WTC11 (cell line): ENCODE data around the gene SNRPF. TPM values are rescaled to one million over a fixed set of nuclear protein-coding genes. Genes with fewer than 3 reads are reported as not detected.
A peak's percentile ranks its signal among the peaks of the same experiment; 100 is the strongest.

ENCODE experiments used
- AFF4 ChIP-seq: sonication (generic); formaldehyde crosslinking; IDR thresholded peaks from 2 replicates; pipeline ENCODE4 v1.8.1; 2023; ENCODE audit warnings: mild to moderate bottlenecking, missing genetic modification reagents, borderline replicate concordance
- ATF1 ChIP-seq: sonication (generic); formaldehyde crosslinking; IDR thresholded peaks from 2 replicates; pipeline ENCODE4 v1.8.1; 2023; ENCODE audit warnings: mild to moderate bottlenecking, moderate library complexity, missing genetic modification reagents
- CTCF ChIP-seq: fragments of 200-600 bp; IDR thresholded peaks from 2 replicates; pipeline ENCODE4 v1.8.0; 2022; ENCODE audit warnings: antibody characterized with exemption
- E2F1 ChIP-seq: sonication (generic); formaldehyde crosslinking; IDR thresholded peaks from 2 replicates; pipeline ENCODE4 v1.8.0; 2022; ENCODE audit warnings: mild to moderate bottlenecking, missing genetic modification reagents
- ERG ChIP-seq: fragments of 250-450 bp; sonication (Bioruptor Pico); IDR thresholded peaks from 2 replicates; pipeline ENCODE4 v1.8.0; 2021; ENCODE audit warnings: mild to moderate bottlenecking
- ESRRA ChIP-seq: sonication (generic); formaldehyde crosslinking; IDR thresholded peaks from 2 replicates; pipeline ENCODE4 v1.8.1; 2022; ENCODE audit warnings: mild to moderate bottlenecking, missing genetic modification reagents, borderline replicate concordance
- FOXJ3 ChIP-seq: sonication (generic); formaldehyde crosslinking; IDR thresholded peaks from 2 replicates; pipeline ENCODE4 v1.9.0; 2021; ENCODE audit warnings: missing genetic modification reagents, mild to moderate bottlenecking, borderline replicate concordance
- FOXP1 ChIP-seq: sonication (generic); formaldehyde crosslinking; IDR thresholded peaks from 2 replicates; pipeline ENCODE4 v1.8.0; 2022; ENCODE audit warnings: missing genetic modification reagents, mild to moderate bottlenecking, moderate library complexity, borderline replicate concordance
- HMGA2 ChIP-seq: fragments of 250-450 bp; sonication (Bioruptor Pico); IDR thresholded peaks from 2 replicates; pipeline ENCODE4 v1.4.0; 2021; ENCODE audit warnings: mild to moderate bottlenecking, moderate library complexity
- PRDM15 ChIP-seq: sonication (generic); formaldehyde crosslinking; IDR thresholded peaks from 2 replicates; pipeline ENCODE4 v1.8.0; 2022; ENCODE audit warnings: missing genetic modification reagents
- RORB ChIP-seq: fragments of 250-450 bp; sonication (Bioruptor Pico); IDR thresholded peaks from 2 replicates; pipeline ENCODE4 v1.9.0; 2021; ENCODE audit warnings: mild to moderate bottlenecking
- SMAD3 ChIP-seq: sonication (generic); formaldehyde crosslinking; IDR thresholded peaks from 2 replicates; pipeline ENCODE4 v1.8.0; 2022; ENCODE audit warnings: missing genetic modification reagents, mild to moderate bottlenecking, borderline replicate concordance
- SMAD4 ChIP-seq: sonication (generic); formaldehyde crosslinking; IDR thresholded peaks from 2 replicates; pipeline ENCODE4 v1.8.0; 2022; ENCODE audit warnings: mild to moderate bottlenecking, missing genetic modification reagents
- TCF7 ChIP-seq: sonication (generic); formaldehyde crosslinking; IDR thresholded peaks from 2 replicates; pipeline ENCODE4 v1.8.0; 2022; ENCODE audit warnings: mild to moderate bottlenecking, low read depth, missing genetic modification reagents, moderate library complexity
- TP53 ChIP-seq: sonication (generic); formaldehyde crosslinking; IDR thresholded peaks from 2 replicates; pipeline ENCODE4 v1.8.1; 2023; ENCODE audit warnings: mild to moderate bottlenecking, missing genetic modification reagents
- ZBTB43 ChIP-seq: sonication (generic); formaldehyde crosslinking; IDR thresholded peaks from 2 replicates; pipeline ENCODE4 v1.8.1; 2023; ENCODE audit warnings: mild to moderate bottlenecking, missing genetic modification reagents
- ZNF138 ChIP-seq: sonication (generic); formaldehyde crosslinking; conservative IDR thresholded peaks from 2 replicates; pipeline ENCODE4 v1.8.1; 2022; ENCODE audit warnings: mild to moderate bottlenecking, moderate library complexity, missing genetic modification reagents
- ZNF232 ChIP-seq: sonication (generic); formaldehyde crosslinking; IDR thresholded peaks from 2 replicates; pipeline ENCODE4 v1.8.0; 2022; ENCODE audit warnings: mild to moderate bottlenecking, missing genetic modification reagents
- ZNF423 ChIP-seq: fragments of 250-450 bp; sonication (Bioruptor Pico); IDR thresholded peaks from 2 replicates; pipeline ENCODE4 v2.1.2; 2022; ENCODE audit warnings: mild to moderate bottlenecking, moderate library complexity
- ZNF512 ChIP-seq: sonication (generic); formaldehyde crosslinking; IDR thresholded peaks from 2 replicates; pipeline ENCODE4 v1.8.1; 2022; ENCODE audit warnings: missing genetic modification reagents, borderline replicate concordance
- ZSCAN18 ChIP-seq: fragments of 250-450 bp; sonication (Bioruptor Pico); IDR thresholded peaks from 2 replicates; pipeline ENCODE4 v2.1.2; 2022; ENCODE audit warnings: mild to moderate bottlenecking, moderate library complexity
- total RNA-seq: library from RNA; stranded (reverse); gene quantifications from 3 replicates; pipeline ENCODE4 v1.2.3, GENCODE V29; 2021

Gene SNRPF
- total RNA-seq, 1 experiment from 2014 or later = 75.8 TPM

GRCh38 chr12:95858451-95859343, at the start of gene SNRPF (continued):
- TF ChIP-seq PRDM15 (CRISPR knock-in tag) (peak; percentile 69), ZNF423 (CRISPR knock-in tag) (no peak), ERG (no peak), ZSCAN18 (CRISPR knock-in tag) (no peak), TCF7 (CRISPR knock-in tag) (no peak), ESRRA (CRISPR knock-in tag) (0 out of 2 replicates have a peak, but pooled peaks have one; percentile 55), HMGA2 (no peak), AFF4 (CRISPR knock-in tag) (no peak), TP53 (no peak), FOXP1 (CRISPR knock-in tag) (peak; percentile 36; the same call in 1 of the 2 replicates), ZBTB43 (CRISPR knock-in tag) (no peak), RORB (CRISPR knock-in tag) (no peak), ZNF512 (CRISPR knock-in tag) (no peak), SMAD3 (no peak), ZNF232 (no peak), ATF1 (CRISPR knock-in tag) (no peak), ZNF138 (CRISPR knock-in tag) (no peak), E2F1 (no peak), SMAD4 (CRISPR knock-in tag) (no peak), CTCF (no peak), FOXJ3 (CRISPR knock-in tag) (no peak)
